Kidney (tissue), 14 donors: ENCODE results near the gene RRAGB. TPM values are rescaled to one million over a fixed set of nuclear protein-coding genes. Genes with fewer than 3 reads are reported as not detected.

Experiments used
- DNase-seq, 5 donors: peaks; one replicate each; pipeline ENCODE4 v3.0.0-alpha.2; 2013 to 2020
- FAIRE-seq: peaks from 2 replicates; lab custom pipeline; 2012; peaks lifted over from hg19 to GRCh38; lab: Jason Lieb, UNC
- H3K27ac ChIP-seq, 2 donors: one replicate each; pipeline ENCODE4 v1.7.0; 2013; ENCODE audit warnings: low read depth in 2 of 2, low read length in 2 of 2, inconsistent platforms in 1 of 2
- H3K27me3 ChIP-seq: one replicate; pipeline ENCODE4 v1.7.1; 2013; ENCODE audit warnings: low read length, inconsistent platforms; ENCODE audit not compliant: control insufficient read depth, insufficient read depth
- H3K36me3 ChIP-seq, 3 donors: one replicate each; pipeline versions ENCODE4 v1.7.0 to v1.7.1; 2013; ENCODE audit warnings: low read length in 3 of 3, control low read depth in 1 of 3, inconsistent platforms in 1 of 3; ENCODE audit not compliant: insufficient read depth in 3 of 3, control insufficient read depth in 2 of 3
- H3K4me1 ChIP-seq, 3 donors: one replicate each; pipeline versions ENCODE4 v1.7.0 to v1.7.1; 2013; ENCODE audit warnings: low read length in 3 of 3, inconsistent platforms in 1 of 3, low read depth in 1 of 3; ENCODE audit not compliant: control insufficient read depth in 2 of 3, insufficient read depth in 2 of 3
- H3K4me3 ChIP-seq, 3 donors: one replicate each; pipeline versions ENCODE4 v1.7.0 to v1.8.1; 2013; ENCODE audit warnings: low read length in 3 of 3, control low read depth in 1 of 3, inconsistent platforms in 1 of 3
- H3K9ac ChIP-seq, 3 donors: one replicate each; pipeline versions ENCODE4 v1.7.0 to v1.7.1; 2013; ENCODE audit warnings: low read length in 3 of 3, control low read depth in 1 of 3, inconsistent platforms in 1 of 3
- H3K9me3 ChIP-seq, 3 donors: one replicate each; pipeline versions ENCODE4 v1.7.0 to v1.7.1; 2013; ENCODE audit warnings: low read length in 3 of 3, control low read depth in 1 of 3, inconsistent platforms in 1 of 3; ENCODE audit not compliant: control insufficient read depth in 2 of 3, insufficient read depth in 1 of 3
- intact Hi-C: fragments of 100-400 bp; cut with DNase I; formaldehyde crosslinking; loops from one replicate; pipeline ENCODE4 v1.11.1; 2022
- polyA plus RNA-seq: library from polyadenylated mRNA; stranded (reverse); fragments of 350-450 nt; fragmentation: Illumina TruSeq; extraction: RNeasy Lipid Tissue Mini Kit (QIAGEN cat#74804); gene quantifications from one replicate; pipeline ENCODE4 v1.2.3, GENCODE V29; 2014; ENCODE audit warnings: low read depth, low replicate concordance; ENCODE audit not compliant: insufficient read depth
- total RNA-seq: library from RNA; stranded (reverse); fragmentation: NEBNext Ultra II Directional; extraction: Animal tissue kit (Norgen Biotek cat#: 25700); gene quantifications from one replicate; pipeline ENCODE4 v1.2.1, GENCODE V29; 2021
- TF ChIP-seq, protein P1 (sequence below): IDR thresholded peaks from 3 replicates; pipeline ENCODE4 v1.5.1; 2012; ENCODE audit warnings: mild to moderate bottlenecking, moderate library complexity, borderline replicate concordance; ENCODE audit not compliant: insufficient read depth; ENCODE audit errors: extremely low read depth
- donor health status: control.
- donor health status: control.
- donor health status: control.
- donor health status: control.
- donor health status: control.
- donor health status: DM: yes; HTN: yes; CAD: no.
- donor health status: Normal renal cell carcinoma (clear cell type).

Gene RRAGB
- total and polyA plus RNA-seq, 2 donors from 2014 or later: 23.7 to 25.4 TPM

GRCh38 chrX:55715847-55716246, 1.7 kb upstream of the RRAGB start:
- TF ChIP-seq, protein P1, sequence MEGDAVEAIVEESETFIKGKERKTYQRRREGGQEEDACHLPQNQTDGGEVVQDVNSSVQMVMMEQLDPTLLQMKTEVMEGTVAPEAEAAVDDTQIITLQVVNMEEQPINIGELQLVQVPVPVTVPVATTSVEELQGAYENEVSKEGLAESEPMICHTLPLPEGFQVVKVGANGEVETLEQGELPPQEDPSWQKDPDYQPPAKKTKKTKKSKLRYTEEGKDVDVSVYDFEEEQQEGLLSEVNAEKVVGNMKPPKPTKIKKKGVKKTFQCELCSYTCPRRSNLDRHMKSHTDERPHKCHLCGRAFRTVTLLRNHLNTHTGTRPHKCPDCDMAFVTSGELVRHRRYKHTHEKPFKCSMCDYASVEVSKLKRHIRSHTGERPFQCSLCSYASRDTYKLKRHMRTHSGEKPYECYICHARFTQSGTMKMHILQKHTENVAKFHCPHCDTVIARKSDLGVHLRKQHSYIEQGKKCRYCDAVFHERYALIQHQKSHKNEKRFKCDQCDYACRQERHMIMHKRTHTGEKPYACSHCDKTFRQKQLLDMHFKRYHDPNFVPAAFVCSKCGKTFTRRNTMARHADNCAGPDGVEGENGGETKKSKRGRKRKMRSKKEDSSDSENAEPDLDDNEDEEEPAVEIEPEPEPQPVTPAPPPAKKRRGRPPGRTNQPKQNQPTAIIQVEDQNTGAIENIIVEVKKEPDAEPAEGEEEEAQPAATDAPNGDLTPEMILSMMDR: no peak
- no peaks in the 10 kb centered on the region for H3K9me3 ChIP-seq
- H3K27me3 ChIP-seq: no peaks in the 10 kb centered on the region
- H3K4me1 ChIP-seq: no peaks in the 10 kb centered on the region
- no peak overlapping the region for H3K9ac ChIP-seq
- peaks cover 0 to 6% (median under 1%) of the 10 kb centered on the region in 3 donors for H3K36me3 ChIP-seq
- intact Hi-C loops: no loop called here
- no peak for FAIRE-seq
- DNase-seq: peak in 2 of 5 donors; percentile 23 to 61
- no peak overlapping the region for H3K27ac ChIP-seq
- no peak overlapping the region for H3K4me3 ChIP-seq

DNA sequence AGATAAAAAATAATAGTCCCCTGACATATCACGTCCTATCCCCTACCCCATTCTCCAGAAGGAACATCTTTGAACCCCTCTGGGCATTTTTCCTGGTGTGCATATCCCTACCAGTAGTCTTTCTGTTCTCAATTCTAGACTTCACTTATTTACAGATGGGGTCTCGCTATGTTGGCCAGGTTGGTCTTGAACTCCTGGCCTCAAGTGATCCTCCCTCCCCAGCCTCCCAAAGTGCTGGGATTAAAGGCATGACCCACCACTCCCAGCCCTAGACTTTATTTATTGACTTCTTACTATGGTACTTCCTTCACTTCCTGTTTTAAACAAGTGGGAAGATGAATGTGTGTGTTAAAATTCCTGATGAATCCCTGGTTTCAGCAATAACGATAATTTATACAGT, 612 bp upstream of the RRAGB start:
- no peaks in the 10 kb centered on the region for H3K9me3 ChIP-seq
- intact Hi-C loops: no loop called here
- peak overlapping the region; percentile 50 to 60 (median 55) for H3K4me3 ChIP-seq
- peaks cover 2 to 9% (median 4%) of the 10 kb centered on the region in 3 donors for H3K36me3 ChIP-seq
- H3K9ac ChIP-seq: peak overlapping the region in 2 of 3 donors; percentile 9 to 46
- H3K4me1 ChIP-seq: no peaks in the 10 kb centered on the region
- H3K27me3 ChIP-seq: no peaks in the 10 kb centered on the region
- no peak for FAIRE-seq
- TF ChIP-seq, protein P1: no peak
- peak overlapping the region in 1 of 2 donors; percentile 65 for H3K27ac ChIP-seq
- DNase-seq: no peak

DNA sequence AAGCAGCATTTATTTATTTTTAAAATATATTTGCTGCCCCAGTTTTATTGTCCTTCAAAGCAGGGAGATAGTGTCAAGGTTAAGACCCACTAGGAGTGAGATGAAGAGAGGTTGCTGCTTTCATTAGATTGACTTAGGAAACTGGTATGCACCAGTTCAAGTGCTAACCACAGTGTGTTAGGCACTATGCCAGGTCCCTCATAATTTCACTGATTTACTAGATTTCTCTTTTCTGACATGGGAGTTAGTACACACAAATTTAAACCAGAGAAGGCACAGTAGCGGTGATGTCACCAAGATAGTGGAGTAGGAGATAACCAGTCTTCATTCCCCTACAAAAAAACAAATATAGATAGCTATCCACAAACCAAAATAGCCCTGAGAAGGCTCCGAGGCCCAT, 14.3 kb downstream of the RRAGB start:
- Histone ChIP-seq H3K9me3 (no peaks in the 10 kb centered on the region), H3K4me1 (no peaks in the 10 kb centered on the region), H3K27me3 (no peaks in the 10 kb centered on the region), H3K27ac (no peak overlapping the region), H3K9ac (no peak overlapping the region), H3K36me3 (peaks cover 0 to 3% (median 0%) of the 10 kb centered on the region in 3 donors), H3K4me3 (no peak overlapping the region)
- no peak for FAIRE-seq
- DNase-seq: no peak
- intact Hi-C loops: no loop called here
- TF ChIP-seq, protein P1: no peak

DNA sequence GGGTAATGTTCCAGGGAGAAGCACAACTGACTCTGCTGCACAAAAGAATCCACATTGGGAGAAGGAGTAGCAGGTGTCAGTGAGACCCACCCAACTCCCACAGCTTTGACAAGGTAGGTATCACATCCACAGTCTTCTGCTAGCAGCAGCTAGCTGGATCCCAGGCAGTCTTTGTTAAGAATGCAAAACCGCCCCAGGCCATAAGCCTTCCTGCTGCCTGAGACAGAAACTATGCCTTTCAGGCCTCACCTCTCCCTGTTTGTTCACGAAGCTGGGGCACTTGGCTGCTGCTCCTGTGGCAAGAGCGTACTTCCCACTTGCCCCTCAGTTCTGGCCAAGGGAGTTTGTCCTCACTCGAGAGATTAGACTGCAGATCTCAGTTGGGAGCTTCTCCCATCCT, 21.4 kb downstream of the RRAGB start:
- FAIRE-seq: no peak

More for the DNA sequence above, 21.4 kb downstream of the RRAGB start:
- intact Hi-C loops: no loop called here
- H3K36me3 ChIP-seq: peaks cover 2 to 10% (median 8%) of the 10 kb centered on the region in 3 donors
- no peak for DNase-seq
- TF ChIP-seq, protein P1: no peak
- no peak overlapping the region for H3K9ac ChIP-seq
- no peaks in the 10 kb centered on the region for H3K4me1 ChIP-seq
- no peaks in the 10 kb centered on the region for H3K27me3 ChIP-seq
- no peaks in the 10 kb centered on the region for H3K9me3 ChIP-seq
- no peak overlapping the region for H3K27ac ChIP-seq
- no peak overlapping the region for H3K4me3 ChIP-seq
